ENCODE measurements around the gene ABCB7. TPM values are rescaled to one million over a fixed set of nuclear protein-coding genes. Genes with fewer than 3 reads are reported as not detected.
"Not testable (repeated sequence)": the region's sequence is repeated elsewhere in the genome, so short reads cannot be mapped to it uniquely, and the experiment has no call there.

ABCB7 gene
- total RNA-seq, 1 donor from 2014 or later = 59.0 TPM

- Mint-ChIP-seq H3K9me3 (ENCODE audit: unreplicated experiment) (no peaks in the 10 kb centered on the region), H3K36me3 (ENCODE audit: low read depth, unreplicated experiment) (no peaks in the 10 kb centered on the region), H3K4me1 (ENCODE audit: unreplicated experiment) (no peaks in the 10 kb centered on the region), H3K27me3 (ENCODE audit: unreplicated experiment) (no peaks in the 10 kb centered on the region), H3K27ac (ENCODE audit: unreplicated experiment) (no peak overlapping the region), H3K4me3 (ENCODE audit: unreplicated experiment) (no peak overlapping the region)
- DNase-seq (ENCODE audit: low spot score) = no peak
- no peak for TF ChIP-seq CTCF (IDR thresholded peaks at IDR 0.05; ENCODE audit: unreplicated experiment)
Observed at GRCh38 chrX:75067931-75068330, 88.2 kb downstream of the ABCB7 start.

GRCh38 chrX:75061701-75062100, 94.4 kb downstream of the ABCB7 start:
- DNase-seq (ENCODE audit: low spot score) = no peak
- Mint-ChIP-seq H3K4me1 (ENCODE audit: unreplicated experiment) (no peaks in the 10 kb centered on the region), H3K27ac (ENCODE audit: unreplicated experiment) (no peak overlapping the region), H3K9me3 (ENCODE audit: unreplicated experiment) (no peaks in the 10 kb centered on the region), H3K27me3 (ENCODE audit: unreplicated experiment) (no peaks in the 10 kb centered on the region), H3K36me3 (ENCODE audit: low read depth, unreplicated experiment) (no peaks in the 10 kb centered on the region), H3K4me3 (ENCODE audit: unreplicated experiment) (no peak overlapping the region)
- no peak for TF ChIP-seq CTCF (IDR thresholded peaks at IDR 0.05; ENCODE audit: unreplicated experiment)

- no peak overlapping the region for H3K4me3 Mint-ChIP-seq (ENCODE audit: unreplicated experiment)
- no peak for TF ChIP-seq CTCF (IDR thresholded peaks at IDR 0.05; ENCODE audit: unreplicated experiment)
- no peak for DNase-seq (ENCODE audit: low spot score)
- H3K27me3 Mint-ChIP-seq (ENCODE audit: unreplicated experiment) = peaks cover 2% of the 10 kb centered on the region
- no peak overlapping the region for H3K27ac Mint-ChIP-seq (ENCODE audit: unreplicated experiment)
- no peaks in the 10 kb centered on the region for H3K4me1 Mint-ChIP-seq (ENCODE audit: unreplicated experiment)
- peaks cover 12% of the 10 kb centered on the region for H3K36me3 Mint-ChIP-seq (ENCODE audit: low read depth, unreplicated experiment)
- H3K9me3 Mint-ChIP-seq (ENCODE audit: unreplicated experiment) = no peaks in the 10 kb centered on the region
Observed at GRCh38 chrX:75051047-75051446, 105.0 kb downstream of the ABCB7 start.

GRCh38 chrX:75045369-75045768, 110.7 kb downstream of the ABCB7 start:
- Mint-ChIP-seq H3K36me3 (ENCODE audit: low read depth, unreplicated experiment) (peaks cover 19% of the 10 kb centered on the region), H3K9me3 (ENCODE audit: unreplicated experiment) (no peaks in the 10 kb centered on the region)
- no peak for TF ChIP-seq CTCF (IDR thresholded peaks at IDR 0.05; ENCODE audit: unreplicated experiment)

GRCh38 chrX:75044142-75044541, 111.9 kb downstream of the ABCB7 start:
- H3K9me3 Mint-ChIP-seq (ENCODE audit: unreplicated experiment); H3K4me3 Mint-ChIP-seq (ENCODE audit: unreplicated experiment); H3K27ac Mint-ChIP-seq (ENCODE audit: unreplicated experiment); H3K27me3 Mint-ChIP-seq (ENCODE audit: unreplicated experiment); H3K4me1 Mint-ChIP-seq (ENCODE audit: unreplicated experiment); DNase-seq (ENCODE audit: low spot score): not testable (repeated sequence)
- peaks cover 19% of the 10 kb centered on the region for H3K36me3 Mint-ChIP-seq (ENCODE audit: low read depth, unreplicated experiment)

More at GRCh38 chrX:75045369-75045768, 110.7 kb downstream of the ABCB7 start:
- Mint-ChIP-seq H3K4me1 (ENCODE audit: unreplicated experiment) (no peaks in the 10 kb centered on the region), H3K27ac (ENCODE audit: unreplicated experiment) (no peak overlapping the region), H3K4me3 (ENCODE audit: unreplicated experiment) (no peak overlapping the region), H3K27me3 (ENCODE audit: unreplicated experiment) (peaks cover 4% of the 10 kb centered on the region)
- no peak for DNase-seq (ENCODE audit: low spot score)

GRCh38 chrX:75038925-75039324, 117.2 kb downstream of the ABCB7 start:
- peaks cover 23% of the 10 kb centered on the region for H3K9me3 Mint-ChIP-seq (ENCODE audit: unreplicated experiment)
- no peak overlapping the region for H3K4me3 Mint-ChIP-seq (ENCODE audit: unreplicated experiment)
- TF ChIP-seq CTCF (IDR thresholded peaks at IDR 0.05; ENCODE audit: unreplicated experiment) = no peak
- H3K27ac Mint-ChIP-seq (ENCODE audit: unreplicated experiment) = no peak overlapping the region
- no peaks in the 10 kb centered on the region for H3K4me1 Mint-ChIP-seq (ENCODE audit: unreplicated experiment)
- peaks cover 6% of the 10 kb centered on the region for H3K36me3 Mint-ChIP-seq (ENCODE audit: low read depth, unreplicated experiment)
- peaks cover 8% of the 10 kb centered on the region for H3K27me3 Mint-ChIP-seq (ENCODE audit: unreplicated experiment)
- no peak for DNase-seq (ENCODE audit: low spot score)

Measured in endothelial cell (in vitro differentiated cells).